Kidney epithelial cell (primary cell): ENCODE data around the gene TIMM10B. TPM values are rescaled to one million over a fixed set of nuclear protein-coding genes. Genes with fewer than 3 reads are reported as not detected.
A peak's percentile ranks its signal among the peaks of the same experiment; 100 is the strongest.

Source experiments
- DNase-seq: peaks from one replicate; pipeline ENCODE4 v3.0.0-alpha.2; 2010; ENCODE audit warnings: low read depth
- H3K27me3 ChIP-seq: 2 replicates; pipeline ENCODE4 v1.6.0; 2011; ENCODE audit warnings: low read length; ENCODE audit not compliant: control insufficient read depth, insufficient read depth
- H3K36me3 ChIP-seq: 2 replicates; pipeline ENCODE4 v1.5.1; 2011; ENCODE audit warnings: low read length; ENCODE audit not compliant: control insufficient read depth, insufficient read depth
- H3K4me3 ChIP-seq: 2 replicates; pipeline ENCODE4 v1.5.1; 2011; ENCODE audit warnings: low read depth, mild to moderate bottlenecking, control low read depth, low read length
- total RNA-seq: library from RNA; depleted of rRNA; stranded (reverse); fragments of >200 nt; gene quantifications from 2 replicates; pipeline ENCODE4 v1.2.3, GENCODE V29; 2015
- TF ChIP-seq, protein P1 (sequence below): IDR thresholded peaks from 2 replicates; pipeline ENCODE4 v1.5.1; 2011; ENCODE audit warnings: mild to moderate bottlenecking, moderate library complexity, low read length, control low read depth, inconsistent platforms; ENCODE audit not compliant: insufficient read depth, poor library complexity, severe bottlenecking

TIMM10B gene
- total RNA-seq, 1 donor from 2014 or later, result 48.6 TPM

GRCh38 chr11:6480299-6480914, 894 bp upstream of the TIMM10B start:
- TF ChIP-seq, protein P1, sequence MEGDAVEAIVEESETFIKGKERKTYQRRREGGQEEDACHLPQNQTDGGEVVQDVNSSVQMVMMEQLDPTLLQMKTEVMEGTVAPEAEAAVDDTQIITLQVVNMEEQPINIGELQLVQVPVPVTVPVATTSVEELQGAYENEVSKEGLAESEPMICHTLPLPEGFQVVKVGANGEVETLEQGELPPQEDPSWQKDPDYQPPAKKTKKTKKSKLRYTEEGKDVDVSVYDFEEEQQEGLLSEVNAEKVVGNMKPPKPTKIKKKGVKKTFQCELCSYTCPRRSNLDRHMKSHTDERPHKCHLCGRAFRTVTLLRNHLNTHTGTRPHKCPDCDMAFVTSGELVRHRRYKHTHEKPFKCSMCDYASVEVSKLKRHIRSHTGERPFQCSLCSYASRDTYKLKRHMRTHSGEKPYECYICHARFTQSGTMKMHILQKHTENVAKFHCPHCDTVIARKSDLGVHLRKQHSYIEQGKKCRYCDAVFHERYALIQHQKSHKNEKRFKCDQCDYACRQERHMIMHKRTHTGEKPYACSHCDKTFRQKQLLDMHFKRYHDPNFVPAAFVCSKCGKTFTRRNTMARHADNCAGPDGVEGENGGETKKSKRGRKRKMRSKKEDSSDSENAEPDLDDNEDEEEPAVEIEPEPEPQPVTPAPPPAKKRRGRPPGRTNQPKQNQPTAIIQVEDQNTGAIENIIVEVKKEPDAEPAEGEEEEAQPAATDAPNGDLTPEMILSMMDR, result no peak
- H3K27me3 ChIP-seq, result no peaks in the 10 kb centered on the region
- H3K36me3 ChIP-seq, result peaks cover 1% of the 10 kb centered on the region
- peak overlapping the region; percentile 91 for H3K4me3 ChIP-seq
- no peak for DNase-seq

GRCh38 chr11:6481924-6482275, 599 bp downstream of the TIMM10B start:
- Histone ChIP-seq H3K4me3 (peak overlapping the region; percentile 91), H3K27me3 (no peaks in the 10 kb centered on the region), H3K36me3 (peaks cover 1% of the 10 kb centered on the region)
- TF ChIP-seq, protein P1, result no peak
- DNase-seq, result no peak

DNA sequence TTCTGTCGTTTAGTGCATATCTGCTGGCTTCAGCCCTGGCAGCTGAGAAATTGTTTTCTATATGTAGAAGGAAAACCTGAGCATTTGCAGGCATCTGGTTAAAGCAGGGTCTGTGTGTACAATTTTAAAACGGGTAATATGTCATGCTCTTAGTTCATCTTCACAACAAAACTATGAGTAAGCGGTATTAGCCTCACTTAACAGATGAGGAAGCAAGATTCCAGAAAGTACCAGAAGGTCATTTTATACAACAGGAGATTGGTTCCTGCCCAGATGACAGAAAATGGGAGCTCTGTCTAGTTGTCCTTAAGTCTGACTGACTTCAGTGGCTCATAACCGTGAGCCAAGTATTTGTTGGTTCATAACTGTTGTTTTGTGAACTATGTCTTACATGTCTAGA, 1.1 kb downstream of the TIMM10B start:
- no peak for DNase-seq
- TF ChIP-seq, protein P1, result no peak
- Histone ChIP-seq H3K36me3 (peaks cover 1% of the 10 kb centered on the region), H3K4me3 (peak overlapping the region; percentile 91), H3K27me3 (no peaks in the 10 kb centered on the region)

DNA sequence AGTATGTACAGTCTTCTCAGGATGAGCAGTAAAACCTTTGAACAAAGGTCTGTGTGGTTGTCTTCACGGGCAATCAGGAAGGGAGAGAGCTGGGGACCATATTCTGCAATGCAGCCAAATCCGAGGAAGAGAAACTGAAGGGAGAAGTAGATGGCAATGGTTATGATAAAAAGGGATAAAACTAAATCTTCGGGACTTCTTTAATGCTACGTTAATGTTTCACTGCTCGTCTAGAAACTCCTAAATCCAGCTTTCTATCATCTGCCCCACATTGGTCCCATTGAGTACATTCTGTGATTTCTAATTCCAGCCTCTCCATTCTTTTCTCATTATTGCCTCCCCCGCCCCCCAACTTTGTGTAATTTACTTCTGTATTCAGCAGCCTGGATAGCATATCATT, 1.7 kb downstream of the TIMM10B start:
- DNase-seq, result no peak
- Histone ChIP-seq H3K27me3 (no peaks in the 10 kb centered on the region), H3K4me3 (no peak overlapping the region), H3K36me3 (peaks cover 1% of the 10 kb centered on the region)
- TF ChIP-seq, protein P1, result no peak

DNA sequence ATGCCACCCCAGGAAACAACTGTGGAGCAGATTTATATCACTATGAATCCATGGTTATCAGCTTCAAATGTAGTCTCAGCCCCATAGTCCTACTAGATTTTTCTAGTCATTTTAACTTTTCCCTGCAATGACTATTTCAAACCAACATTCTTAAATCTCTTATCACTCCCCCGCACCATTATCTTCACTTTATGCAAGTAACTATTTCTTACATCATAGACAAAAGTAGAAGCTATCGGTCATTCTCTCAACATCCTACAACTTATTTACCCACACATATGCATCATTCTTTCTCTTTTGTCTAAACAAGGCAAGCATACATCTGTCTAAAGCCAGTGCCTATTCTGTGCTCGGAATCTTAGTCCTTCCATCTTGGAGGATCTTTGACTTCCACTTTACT, 4.4 kb downstream of the TIMM10B start:
- TF ChIP-seq, protein P1, result no peak
- Histone ChIP-seq H3K4me3 (no peak overlapping the region), H3K36me3 (no peaks in the 10 kb centered on the region), H3K27me3 (no peaks in the 10 kb centered on the region)
- no peak for DNase-seq

GRCh38 chr11:6486256-6486655, 5.0 kb downstream of the TIMM10B start:
- Histone ChIP-seq H3K36me3 (no peaks in the 10 kb centered on the region), H3K4me3 (no peak overlapping the region), H3K27me3 (no peaks in the 10 kb centered on the region)
- TF ChIP-seq, protein P1, result no peak
- no peak for DNase-seq
